ENCODE measurements around the gene KAZN.

The KAZN gene

DNA sequence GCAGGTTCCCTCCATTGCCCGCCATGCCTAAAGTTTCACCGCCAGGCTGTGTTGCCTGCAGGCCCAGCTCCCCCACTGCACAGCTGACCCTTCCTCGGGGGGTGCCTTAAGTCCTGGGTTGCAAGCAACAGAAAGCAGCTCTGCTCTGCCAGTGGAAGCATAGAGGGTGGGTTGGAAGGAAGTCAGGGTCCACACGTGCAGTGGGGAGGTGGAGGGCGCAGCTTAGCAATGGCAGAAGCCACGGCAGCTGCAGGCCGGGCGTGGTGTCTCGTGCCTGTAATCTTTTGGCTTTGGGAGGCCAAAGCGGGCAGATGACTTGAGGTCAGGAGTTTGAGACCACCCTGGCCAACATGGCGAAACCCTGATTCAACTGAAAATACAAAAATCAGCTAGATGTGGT is 448.8 kb downstream of the KAZN start:
- DNase-seq (ENCODE audit: low spot score) (no peak), FAIRE-seq (no peak)

DNA sequence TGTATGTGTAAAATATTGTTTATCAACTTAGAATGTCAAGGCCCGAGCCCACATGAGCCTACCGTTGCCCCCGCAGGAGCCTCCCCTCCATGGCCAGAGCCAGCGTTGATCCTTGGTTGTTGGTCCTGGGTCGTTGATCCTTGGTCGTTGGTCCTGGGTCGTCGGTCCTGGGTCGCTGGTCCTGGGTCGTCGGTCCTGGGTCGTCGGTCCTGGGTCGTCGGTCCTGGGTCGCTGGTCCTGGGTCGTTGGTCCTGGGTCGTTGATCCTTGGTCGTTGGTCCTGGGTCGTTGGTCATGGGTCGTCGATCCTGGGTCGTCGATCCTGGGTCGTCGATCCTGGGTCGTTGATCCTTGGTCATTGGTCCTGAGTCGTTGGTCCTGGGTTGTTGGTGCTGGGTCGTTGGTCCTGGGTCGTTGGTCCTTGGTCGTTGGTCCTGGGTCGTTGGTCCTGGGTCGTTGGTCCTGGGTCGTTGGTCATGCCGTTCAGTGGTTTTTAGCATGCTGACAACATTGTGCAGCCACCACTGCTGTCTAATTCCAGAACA is 450.0 kb downstream of the KAZN start:
- DNase-seq (ENCODE audit: low spot score) (no peak), FAIRE-seq (no peak)

DNA sequence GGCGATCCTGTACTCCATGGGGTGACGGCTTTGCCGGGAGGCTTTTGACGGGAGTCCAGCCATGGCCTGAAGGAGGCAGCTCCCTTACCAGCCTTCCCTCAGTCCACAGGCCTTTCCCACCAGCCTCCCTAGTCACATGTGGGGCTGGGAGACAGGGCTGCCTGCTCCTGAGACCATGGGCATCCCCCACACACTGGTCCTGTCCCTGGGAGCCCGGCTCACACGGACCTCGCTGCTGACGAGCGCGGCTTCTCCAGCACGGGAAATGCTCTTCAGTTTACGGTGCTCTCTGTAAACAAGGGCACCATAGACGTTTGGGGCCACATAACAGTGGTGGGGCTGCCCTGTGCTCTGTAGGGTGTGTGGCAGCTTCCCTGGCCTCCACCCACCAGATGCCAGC is 450.6 kb downstream of the KAZN start:
- FAIRE-seq (no peak), DNase-seq (ENCODE audit: low spot score) (no peak)

DNA sequence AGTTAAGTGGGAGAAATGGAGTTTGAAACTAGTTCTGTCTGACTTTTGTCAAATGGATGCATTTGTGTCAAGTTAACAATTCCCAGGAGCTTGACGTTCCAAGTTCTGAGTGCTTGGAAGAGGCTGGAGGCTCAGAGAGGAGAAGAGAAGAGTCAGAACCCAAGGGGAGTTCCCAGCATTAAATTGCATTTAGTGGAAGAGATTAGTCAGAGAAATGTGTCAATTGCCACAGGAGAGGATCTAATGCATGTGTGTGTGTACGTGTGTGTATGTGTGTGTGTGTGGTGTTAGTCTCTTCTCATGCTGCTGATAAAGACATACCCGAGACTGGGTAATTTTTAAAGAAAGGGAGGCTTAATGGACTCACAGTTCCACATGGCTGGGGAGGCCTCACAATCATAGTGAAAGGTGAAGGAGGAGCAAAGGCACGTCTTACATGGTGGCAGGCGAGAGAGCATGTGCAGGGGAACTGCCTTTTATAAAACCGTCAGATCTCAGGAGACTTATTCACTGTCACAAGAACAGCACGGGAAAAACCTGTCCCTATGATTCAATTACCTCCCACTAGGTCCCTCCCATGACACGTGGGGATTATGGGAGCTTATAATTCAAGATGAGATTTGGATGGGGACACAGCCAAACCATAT is 453.5 kb downstream of the KAZN start:
- FAIRE-seq: no peak

DNA sequence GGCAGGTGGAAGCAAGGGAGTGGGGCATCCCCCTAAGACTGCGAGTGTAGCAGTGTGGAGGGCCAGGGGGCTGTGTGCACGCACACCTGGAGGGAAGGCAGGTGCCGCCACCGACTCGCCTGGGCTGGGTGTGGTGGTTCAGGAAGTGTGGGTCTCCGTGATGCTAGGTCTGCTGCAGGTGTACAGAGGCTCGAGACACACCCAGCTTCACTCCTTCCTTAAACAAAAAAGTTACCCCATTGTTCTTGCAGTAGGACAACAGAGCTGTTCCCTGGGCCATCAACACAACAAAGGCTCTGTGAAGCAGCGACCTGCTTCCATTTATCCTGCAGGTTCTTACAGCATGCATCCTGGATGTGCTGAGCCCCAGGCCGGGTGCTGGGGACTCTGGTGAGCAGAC is 454.7 kb downstream of the KAZN start:
- DNase-seq (ENCODE audit: low spot score): no peak
- FAIRE-seq: no peak

More for the DNA sequence above, 453.5 kb downstream of the KAZN start:
- no peak for DNase-seq (ENCODE audit: low spot score)

DNA sequence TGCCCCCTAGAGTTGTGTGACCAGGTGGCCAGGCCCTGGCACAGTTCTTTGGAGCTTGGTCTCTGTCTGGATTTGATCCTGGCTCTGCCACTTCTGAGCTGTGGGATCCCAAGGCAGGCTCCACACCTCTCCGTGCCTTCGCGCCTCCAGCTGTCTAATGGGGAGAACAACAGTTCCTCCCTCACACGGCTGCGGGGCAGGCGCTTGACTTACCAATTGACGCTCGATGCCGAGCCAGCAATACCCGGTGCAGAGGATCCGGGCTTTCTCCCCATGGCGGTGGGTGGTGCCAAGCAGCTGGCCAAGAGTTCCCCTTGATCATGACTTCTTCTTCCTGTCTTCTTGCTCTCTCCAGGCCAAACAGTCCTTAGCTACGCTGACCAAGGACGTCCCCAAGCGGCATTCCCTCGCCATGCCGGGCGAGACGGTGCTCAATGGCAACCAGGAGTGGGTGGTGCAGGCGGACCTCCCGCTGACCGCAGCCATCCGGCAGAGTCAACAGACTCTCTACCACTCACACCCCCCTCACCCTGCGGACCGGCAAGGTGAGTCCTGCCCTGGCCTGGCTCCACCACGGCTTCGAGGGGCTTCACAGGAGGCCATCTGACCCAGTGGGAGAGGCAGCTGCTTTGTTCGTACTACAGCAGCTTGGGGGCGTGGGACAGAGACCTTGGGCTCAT is 457.4 kb downstream of the KAZN start:
- no peak for FAIRE-seq
- no peak for DNase-seq (ENCODE audit: low spot score)

DNA sequence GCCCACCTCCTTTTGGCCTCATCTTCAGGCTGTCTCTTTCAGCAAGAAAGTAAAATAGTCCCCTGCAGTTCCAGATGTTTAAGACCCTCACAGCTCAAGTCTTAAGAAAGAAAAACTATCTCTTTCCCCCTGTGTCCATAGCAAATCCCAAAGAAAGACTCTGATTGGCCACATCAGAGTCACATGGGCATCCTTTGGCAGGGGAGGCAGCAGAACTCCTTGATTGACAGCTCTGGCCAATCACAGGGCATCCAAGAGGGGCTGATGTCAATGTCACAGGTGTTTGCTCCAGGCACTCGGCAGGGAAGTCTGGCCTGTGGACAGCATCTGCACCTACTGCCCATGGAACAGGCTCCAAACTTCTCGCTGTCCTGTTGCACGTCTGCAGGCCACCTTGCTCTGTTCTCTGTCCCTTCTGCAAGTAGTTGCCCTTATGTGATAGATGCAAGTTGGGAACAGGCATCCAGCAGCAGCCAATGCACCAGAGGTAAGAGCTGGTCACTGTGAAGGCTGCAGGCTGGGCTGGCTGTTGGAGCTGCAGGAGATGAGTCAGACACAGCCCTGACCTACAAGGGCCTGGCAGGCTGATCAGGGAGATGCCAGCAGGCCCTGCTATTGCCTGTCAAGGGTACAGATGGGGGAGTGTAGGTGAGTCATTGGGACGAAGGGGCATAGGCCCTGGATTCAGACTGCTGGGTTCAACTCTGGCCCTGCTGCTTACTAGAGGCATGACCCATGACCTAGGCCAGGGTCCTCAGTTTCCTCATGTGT is 458.2 kb downstream of the KAZN start:
- no peak for FAIRE-seq
- no peak for DNase-seq (ENCODE audit: low spot score)

DNA sequence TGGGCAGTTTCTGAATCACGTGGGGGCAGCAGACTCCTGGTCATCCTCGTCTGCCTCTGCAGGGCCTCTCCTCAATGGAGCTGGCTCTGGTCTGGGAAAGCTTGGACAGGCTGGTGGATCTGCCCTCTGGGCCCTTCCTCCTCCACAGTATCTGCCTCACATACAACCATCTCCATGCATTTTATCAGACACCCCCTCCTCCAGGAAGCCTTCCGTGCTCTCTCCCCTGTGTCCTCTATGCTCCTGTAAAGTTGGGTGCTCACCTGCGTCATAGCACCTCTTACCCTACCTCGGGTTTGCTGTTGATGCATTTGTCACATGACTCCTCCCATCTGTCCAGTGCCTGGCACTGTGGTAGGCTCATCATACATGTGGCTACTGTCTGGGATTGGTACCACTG is 459.3 kb downstream of the KAZN start:
- DNase-seq (ENCODE audit: low spot score) (no peak), FAIRE-seq (no peak)

DNA sequence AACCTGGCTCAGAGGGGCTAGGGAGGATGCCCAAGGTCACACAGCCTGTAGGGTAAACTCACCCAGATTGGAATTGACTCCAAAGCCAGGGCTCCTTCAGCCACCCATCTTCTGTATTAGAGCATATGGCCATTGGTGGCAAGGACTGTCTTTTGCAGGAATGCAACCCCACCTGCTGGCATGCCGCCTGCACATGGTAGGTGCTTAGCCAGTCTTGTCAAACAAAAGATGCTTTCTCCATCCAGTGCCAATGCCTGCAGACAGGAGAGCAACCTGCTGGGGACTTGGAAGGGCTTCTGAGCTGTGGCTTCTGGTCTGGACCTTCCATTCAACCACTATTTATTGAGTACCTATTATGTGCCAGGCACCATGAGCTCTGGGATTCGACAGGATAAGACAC is 459.8 kb downstream of the KAZN start:
- DNase-seq (ENCODE audit: low spot score) (no peak), FAIRE-seq (no peak)

DNA sequence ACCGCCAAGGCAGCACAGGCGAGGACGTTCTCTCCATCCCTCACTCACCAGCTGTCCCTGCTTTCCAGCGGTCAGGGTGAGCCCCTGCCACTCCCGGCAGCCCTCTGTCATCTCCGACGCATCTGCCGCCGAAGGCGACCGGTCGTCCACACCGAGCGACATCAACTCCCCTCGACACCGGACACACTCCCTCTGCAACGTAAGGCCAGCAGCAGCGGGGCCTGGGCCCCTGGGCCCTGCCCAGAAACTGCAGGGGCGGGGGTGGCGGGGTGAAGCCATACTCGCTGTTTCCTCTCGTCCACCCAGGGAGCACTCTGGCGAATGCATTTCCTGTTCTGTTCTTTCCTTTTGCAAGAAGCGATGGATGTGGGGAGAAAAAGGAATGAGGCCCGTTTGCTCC is 461.6 kb downstream of the KAZN start:
- FAIRE-seq (no peak), DNase-seq (ENCODE audit: low spot score) (no peak)

DNA sequence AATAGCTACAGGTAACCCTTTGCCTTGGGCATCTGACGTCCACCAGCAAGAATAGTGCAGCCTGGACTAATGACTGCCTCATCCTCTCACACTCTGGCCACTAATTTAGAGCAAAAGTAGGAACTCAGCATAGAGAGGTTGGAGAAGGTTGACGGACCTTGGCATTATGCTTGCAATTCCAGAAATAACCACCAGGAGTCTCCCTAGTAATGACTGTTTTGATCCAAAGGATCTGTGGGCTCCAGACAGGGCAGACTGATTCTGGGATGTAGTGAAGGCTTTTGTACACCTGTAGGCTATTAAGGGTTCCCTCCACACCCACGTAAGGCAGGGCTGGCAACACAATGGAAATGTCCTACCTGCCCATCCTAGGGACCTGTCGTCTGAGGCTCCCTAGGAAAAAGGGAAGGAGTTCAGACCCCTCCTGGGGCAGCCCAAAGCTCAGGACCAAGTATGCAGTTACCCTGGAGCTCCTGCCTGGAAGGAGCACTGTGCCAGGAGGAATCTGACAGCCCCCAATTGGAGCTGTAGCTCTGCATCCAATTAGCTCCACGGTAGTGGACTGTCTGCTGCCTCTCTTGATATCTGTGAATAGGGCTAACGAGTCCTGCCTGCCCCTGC is 464.1 kb downstream of the KAZN start:
- no peak for DNase-seq (ENCODE audit: low spot score)
- no peak for FAIRE-seq

DNA sequence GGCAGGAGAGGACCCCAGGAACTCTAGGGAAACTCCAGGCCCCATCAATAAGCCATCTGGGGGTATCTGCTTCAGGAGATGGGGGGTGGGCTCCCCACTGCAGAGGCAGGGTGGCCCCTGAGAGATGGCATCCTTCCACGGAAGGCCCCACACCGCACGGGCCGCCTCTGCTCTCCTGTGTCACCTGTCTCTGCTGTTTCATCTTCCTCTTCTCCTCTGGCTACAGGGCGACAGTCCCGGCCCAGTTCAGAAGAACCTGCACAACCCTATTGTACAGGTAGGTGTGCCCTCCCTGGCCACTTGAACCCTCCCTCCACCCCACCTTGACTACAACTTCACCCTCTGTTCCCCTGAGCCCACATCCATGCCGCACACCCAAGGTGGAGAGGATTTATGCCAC is 464.9 kb downstream of the KAZN start:
- no peak for FAIRE-seq

DNA sequence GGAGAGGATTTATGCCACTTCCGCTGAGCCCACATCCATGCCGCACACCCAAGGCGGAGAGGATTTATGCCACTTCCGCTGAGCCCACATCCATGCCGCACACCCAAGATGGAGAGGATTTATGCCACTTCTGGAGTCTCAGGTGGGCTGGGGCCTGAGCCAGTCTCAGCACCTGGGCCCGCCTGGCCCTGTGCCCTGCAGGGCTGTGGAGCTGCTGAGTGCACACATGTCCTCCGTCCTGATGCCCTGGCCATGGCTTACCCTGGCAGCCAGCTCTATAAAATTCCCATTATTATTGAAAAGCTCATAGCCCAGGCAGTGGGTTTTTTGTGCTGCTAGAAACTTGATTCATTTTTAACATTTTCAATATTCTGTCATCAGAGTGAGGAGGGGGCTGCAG is 465.3 kb downstream of the KAZN start:
- DNase-seq (ENCODE audit: low spot score): no peak
- no peak for FAIRE-seq

More for the DNA sequence above, 464.9 kb downstream of the KAZN start:
- no peak for DNase-seq (ENCODE audit: low spot score)

DNA sequence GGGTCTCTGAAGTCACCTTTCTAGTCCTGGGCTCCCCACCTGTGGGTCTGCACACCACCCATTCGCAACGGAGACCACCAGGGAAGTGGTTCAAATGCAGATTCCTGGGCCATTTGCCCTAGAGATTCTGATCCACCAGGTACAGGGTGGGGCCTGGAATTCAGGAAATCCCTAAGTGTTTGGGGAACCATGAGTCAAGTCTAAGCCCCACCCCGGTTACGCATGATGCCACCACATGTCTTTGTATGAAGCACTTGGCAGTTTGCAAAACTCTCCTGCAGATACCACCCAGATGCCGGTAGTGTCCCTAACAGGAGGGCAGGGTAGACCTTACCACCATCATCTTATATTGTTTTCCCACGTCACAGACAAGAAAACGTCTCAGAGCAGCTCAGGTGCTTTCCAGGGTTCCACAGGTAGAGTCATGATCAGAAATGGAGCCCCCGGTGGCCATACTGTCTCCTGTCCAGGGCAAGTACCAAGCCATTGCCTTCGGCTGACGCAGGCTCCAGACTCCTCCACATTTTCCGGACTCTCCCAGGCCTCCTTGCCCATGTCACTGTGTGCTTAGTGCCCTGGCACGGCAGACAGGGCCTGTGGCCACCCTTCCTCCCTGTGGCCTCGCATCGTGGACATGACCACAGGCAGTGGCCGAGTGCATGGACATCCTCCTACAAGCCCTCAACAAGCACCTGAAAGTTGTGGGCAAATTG is 465.9 kb downstream of the KAZN start:
- FAIRE-seq (no peak), DNase-seq (ENCODE audit: low spot score) (no peak)

DNA sequence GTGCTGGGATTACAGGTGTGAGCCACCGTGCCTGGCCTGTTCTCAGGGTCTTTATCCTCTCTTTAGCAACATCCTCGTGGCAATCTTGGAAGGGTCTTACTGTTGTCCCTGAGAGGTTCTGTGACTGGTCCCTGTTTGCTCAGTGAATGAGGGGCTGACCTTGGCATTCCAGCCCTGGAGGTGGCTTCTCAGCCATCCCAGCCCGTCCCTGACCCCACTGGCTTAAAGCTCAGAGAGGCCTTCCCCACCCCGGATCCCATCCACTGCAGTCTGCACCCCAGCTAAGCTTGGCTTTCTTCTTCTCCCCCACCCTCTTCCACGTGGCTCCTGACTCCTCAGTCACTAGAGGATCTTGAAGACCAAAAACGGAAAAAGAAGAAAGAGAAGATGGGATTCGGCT is 466.8 kb downstream of the KAZN start:
- FAIRE-seq (no peak), DNase-seq (ENCODE audit: low spot score) (no peak)

DNA sequence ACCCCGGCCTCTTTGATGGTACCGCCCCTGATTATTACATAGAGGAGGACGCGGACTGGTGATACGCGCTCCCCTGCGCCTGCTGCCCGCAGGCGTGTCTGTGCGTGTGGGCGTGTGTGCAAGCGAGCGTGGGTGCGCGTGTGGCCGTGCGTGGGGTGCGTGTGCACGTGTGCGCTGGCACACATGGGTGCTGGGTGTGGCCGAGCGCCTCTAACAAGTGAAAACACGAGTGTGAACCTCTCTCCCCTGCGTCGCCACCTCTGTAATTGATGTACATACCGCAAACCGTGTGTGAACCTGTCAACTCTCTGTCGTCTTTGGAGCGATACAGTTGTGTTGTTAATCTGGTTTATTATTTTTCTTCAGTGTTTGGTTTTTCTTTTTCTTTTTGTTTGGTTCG is 467.3 kb downstream of the KAZN start:
- no peak for FAIRE-seq
- DNase-seq (ENCODE audit: low spot score): no peak

DNA sequence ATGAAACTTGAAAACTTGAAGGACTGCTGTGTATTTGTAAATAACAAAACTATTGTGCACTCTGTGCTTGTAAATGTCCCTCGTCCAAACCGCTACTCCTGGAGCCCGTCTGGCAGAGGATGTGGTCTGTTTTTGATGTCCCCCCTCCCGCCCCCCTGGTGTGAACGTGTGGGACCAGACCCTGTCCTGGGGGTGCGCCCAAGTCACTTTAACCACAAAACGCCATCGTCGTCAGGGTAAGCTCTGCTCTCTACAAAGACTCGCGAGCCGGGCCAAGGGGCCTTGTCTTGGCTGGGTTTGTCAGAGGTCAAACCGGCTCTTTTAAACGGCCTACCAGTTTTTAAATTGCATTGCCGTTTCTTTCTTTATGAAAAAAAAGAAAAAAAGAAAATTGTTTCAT is 467.7 kb downstream of the KAZN start:
- DNase-seq (ENCODE audit: low spot score) (no peak), FAIRE-seq (no peak)

DNA sequence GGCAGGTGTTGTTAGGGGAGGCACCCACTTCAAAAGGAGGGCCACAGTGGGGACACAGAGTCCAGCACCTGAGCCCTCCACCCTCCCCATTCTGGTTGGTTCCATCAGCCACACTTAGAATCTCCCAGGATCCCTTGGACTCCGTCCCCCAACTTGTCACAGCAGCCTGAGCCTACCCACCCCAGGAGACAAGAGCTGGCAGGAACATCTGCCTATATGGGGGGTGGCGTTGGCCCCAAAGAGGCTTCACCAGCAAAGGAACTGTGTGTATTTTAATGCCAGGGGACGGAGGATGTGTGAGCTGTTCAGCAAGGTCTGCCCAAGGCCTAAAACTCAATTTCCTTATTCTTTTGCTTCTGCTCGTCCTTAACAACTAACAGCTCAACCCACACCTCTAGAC is 468.7 kb downstream of the KAZN start:
- DNase-seq (ENCODE audit: low spot score) (no peak), FAIRE-seq (no peak)

DNA sequence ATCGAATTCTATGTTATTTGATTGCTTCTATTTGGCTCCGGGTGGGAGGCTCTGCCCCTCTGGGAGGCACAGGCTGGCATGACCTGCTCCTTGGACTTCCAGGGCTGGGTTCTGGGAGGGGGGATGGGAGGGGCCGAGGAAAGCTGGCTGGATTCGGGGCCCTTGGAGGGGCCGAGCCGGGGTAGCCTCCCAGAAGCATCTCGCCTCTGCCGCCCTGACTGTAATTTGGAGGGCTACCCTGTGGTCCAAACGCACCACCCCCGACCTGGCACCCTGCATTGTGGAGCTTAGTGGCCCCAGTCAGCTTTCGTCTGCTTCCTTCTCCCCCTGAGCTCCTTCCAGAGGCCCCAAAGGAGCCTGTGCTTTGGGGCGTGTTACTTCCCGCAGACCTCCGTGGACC is 469.7 kb downstream of the KAZN start:
- DNase-seq (ENCODE audit: low spot score) (no peak), FAIRE-seq (no peak)

DNA sequence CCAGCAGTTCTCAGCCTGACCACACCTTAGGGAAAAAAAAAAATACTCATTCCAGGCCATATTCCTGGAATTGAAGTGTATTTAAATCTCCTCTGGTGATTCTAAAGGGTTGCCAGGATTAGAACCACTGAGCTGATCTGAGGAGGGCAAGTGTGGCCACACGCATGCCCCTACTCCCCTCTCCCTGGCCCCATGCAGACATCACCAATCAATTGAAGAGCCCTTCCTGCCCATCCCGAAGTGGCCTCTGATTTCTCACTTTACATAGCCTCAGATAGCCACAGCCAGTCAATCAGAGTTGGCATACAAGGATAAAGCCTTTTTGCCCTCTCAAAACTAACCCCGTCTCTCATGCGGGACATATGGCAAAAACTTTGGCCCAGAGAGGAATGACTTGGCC is 470.5 kb downstream of the KAZN start:
- no peak for DNase-seq (ENCODE audit: low spot score)
- FAIRE-seq: no peak

DNA sequence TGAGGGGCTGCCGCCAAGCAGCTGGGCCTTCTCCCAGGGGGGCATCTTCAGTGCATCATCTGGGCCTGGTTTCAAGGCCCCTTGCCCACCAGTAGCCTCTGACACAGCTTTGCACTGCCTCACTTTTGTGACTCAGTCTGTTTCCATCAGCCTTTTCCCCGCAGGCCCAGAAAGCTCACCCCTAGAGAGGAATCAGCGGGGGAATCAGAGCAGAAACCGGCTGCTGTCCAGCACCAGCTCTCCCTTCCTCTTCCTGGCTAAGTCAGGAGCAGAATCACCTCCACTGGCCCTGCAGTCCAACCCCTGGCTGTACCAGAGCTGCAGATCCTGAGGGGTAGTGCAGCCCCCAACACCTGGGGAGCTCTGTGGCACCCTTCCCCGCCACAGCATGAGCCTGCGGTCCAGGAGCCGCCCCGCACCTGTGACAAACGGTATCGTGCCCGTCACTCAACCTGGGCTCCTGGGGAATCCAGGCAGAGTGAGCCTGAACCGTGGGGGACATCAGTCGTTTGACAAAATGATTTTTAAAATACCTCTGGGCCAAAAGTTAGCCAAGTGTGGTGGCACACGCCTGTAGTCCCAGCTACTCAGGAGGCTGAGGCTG is 471.8 kb downstream of the KAZN start:
- DNase-seq (ENCODE audit: low spot score) (no peak), FAIRE-seq (no peak)

Data from urothelium cell line (cell line).